Left lobe of liver (tissue), 2 donors: ENCODE measurements around the gene RB1. TPM values are rescaled to one million over a fixed set of nuclear protein-coding genes. Genes with fewer than 3 reads are reported as not detected.
"Not testable (repeated sequence)": the region's sequence is repeated elsewhere in the genome, so short reads cannot be mapped to it uniquely, and the experiment has no call there.

Experiments
- ATAC-seq: fragments of 200-7000 bp; cut with Tn5 transposase; one replicate; pipeline ENCODE4 v1.9.1; 2020; ENCODE audit warnings: mild to moderate bottlenecking, moderate library complexity
- DNase-seq: peaks from one replicate; pipeline ENCODE4 v3.0.0-alpha.2; 2020; ENCODE audit warnings: low spot score
- total RNA-seq: library from RNA; stranded (reverse); gene quantifications from one replicate; pipeline ENCODE4 v1.2.1, GENCODE V29; 2021
- donor health status: DM: no; HTN: no; CAD: no; lungs with moderate emphysema.
- donor health status: DM: no; HTN: yes; CAD: no.

RB1 gene
- total RNA-seq, 1 donor from 2014 or later, result 8.2 TPM

- no peak for ATAC-seq
- DNase-seq, result no peak
Observed at GRCh38 chr13:48296528-48296927, 7.0 kb upstream of the RB1 start.

DNA sequence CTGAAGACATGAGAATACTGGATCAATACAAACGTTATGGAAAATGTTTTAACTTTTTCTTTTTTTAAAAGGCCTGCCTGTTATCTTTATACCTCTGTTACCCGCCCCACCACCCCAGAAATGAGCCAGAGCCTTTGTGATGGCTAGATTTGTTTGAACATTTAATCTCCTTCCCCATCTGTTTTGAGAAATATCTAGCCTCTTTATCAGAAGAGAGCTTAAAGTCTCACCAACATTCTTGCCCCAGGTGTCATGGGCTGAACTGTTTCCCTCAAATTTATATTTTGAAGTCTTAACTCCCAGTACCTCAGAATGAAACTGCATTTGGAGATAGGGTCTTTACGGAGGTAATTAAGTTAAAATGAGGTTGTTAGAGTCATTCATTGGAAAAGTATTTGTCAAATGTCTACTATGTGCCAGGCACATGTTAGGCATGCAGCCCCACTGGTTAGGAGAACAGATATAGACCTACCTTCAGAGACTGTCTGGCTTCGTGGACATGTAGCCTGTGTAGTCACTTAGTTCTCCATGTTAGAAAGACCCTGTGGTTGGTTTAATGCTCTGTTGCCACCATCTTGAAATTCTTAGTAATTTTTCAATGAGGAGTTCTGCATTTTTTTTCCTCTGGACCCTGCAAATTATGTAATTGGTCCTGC is 6.3 kb upstream of the RB1 start:
- ATAC-seq, result no peak
- DNase-seq, result no peak

- no peak for DNase-seq
- no peak for ATAC-seq
Observed at GRCh38 chr13:48299591-48299990, 4.0 kb upstream of the RB1 start.

- ATAC-seq (no peak), DNase-seq (no peak)
Observed at GRCh38 chr13:48302871-48303358, 636 bp upstream of the RB1 start.

DNA sequence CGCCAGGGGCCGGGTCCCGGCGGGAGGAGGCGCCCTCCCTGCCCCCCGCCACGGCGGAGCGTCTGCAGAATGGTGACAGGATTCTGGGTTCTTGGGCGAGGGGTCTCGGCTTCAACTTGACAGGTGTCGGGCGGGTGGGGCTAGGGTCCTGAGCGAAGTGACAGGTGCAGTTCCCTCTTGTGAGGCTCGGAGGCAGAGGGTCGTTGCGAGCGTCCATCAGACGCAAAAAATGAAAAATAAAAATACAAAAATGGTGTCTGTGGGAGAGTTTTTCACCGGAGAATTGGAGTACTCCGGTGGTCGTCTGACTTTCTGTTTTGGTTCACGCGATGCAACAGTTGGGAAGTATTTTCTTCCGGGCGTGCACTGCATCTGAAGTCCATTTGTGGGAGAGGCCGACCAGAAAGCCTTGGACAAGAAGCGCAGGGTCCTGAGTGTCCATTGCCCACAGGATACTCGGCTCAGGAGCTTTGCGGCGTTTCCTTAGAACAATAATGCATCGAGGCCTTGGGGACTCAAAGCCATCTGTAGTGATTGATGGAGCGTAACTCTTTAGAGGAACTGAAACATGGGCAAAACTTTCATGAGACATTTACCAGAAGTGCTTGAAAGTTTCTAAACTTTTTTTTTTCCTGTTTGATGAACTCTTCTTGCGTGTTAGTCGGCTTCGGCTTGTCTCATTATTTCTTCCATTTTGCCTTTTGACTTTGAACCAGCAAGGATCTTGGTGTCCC is 759 bp downstream of the RB1 start:
- ATAC-seq (peak; percentile 38), DNase-seq (no peak)

GRCh38 chr13:48311223-48311622 is 7.7 kb downstream of the RB1 start:
- DNase-seq (no peak), ATAC-seq (no peak)

GRCh38 chr13:48315969-48316650 is 12.6 kb downstream of the RB1 start:
- DNase-seq (no peak), ATAC-seq (no peak)

DNA sequence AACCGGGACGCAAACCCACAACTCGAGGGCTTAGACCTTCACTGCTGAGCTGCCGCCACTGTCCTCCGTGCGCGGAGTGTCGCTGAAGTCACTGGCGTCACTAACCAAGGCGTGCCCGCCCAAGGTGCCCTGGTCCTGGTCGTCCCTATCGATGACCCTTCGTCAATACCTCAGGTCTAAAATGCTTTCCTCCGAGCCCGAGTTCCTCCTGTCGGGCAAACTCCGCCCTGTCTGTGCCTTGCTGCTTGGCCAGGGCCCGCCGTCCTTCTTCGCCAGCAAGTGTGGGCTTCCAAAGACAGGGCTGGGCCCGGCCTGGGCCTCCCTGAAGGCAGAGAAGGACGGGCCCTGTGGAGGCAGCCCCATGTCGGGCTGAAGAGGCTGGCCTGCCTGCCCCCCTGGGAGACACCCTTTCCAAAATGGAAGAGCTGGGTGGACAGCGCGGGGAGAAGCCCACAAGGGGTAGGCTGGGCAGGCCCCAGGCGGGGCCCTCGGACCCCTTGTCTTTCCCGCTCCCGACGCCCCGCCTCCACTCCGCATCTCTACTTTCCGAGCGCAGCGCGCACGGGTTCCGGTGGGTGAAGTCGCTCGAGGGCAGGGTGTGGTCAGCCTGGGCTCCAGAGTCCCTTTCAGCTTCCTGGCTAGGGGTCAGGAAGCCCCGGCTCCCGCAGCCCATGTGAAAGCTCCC is 13.4 kb downstream of the RB1 start:
- DNase-seq (no peak), ATAC-seq (no peak)

DNA sequence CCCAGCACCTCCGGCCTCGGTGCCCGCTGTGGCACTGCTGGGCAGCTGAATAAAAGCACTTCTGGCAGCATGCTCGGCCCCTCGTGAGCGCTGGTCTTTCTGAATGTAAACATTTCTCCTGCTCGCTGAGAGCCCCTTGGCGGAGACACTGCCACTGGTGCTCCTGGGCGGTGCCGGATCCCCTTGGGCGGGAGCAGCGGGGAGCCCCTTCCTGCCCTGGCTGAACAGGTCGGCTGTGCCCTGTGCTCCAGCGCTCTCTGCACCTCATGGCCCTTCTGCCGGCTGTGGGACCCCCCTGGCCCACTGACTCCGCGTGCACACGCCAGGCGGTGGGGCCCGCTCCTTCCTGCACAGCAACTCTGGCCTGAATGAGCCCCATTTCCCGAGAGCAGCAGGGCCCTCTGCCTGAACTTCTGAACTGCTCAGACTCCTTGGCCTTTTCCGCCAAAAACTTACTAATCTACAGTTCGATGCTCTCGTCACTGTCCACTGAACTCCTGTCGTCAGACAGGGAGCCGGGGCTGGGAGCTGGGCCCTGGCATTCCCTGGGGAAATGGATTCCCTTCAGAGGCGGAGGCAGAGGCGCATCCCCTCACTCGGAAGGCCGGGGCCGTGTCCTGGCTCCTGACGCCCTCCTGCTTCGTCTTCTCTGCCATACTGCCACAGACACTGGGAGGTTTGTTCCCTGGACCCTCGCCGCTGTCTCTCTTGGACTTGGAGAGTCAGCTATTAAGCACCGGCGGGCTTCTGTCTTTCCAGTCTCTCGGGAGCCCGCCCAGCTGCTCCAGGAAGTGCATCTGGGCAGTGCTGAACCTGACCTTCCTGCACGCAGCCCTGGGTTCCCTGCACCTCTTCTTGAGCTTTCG is 14.2 kb downstream of the RB1 start:
- ATAC-seq (peak; percentile 33), DNase-seq (no peak)

DNA sequence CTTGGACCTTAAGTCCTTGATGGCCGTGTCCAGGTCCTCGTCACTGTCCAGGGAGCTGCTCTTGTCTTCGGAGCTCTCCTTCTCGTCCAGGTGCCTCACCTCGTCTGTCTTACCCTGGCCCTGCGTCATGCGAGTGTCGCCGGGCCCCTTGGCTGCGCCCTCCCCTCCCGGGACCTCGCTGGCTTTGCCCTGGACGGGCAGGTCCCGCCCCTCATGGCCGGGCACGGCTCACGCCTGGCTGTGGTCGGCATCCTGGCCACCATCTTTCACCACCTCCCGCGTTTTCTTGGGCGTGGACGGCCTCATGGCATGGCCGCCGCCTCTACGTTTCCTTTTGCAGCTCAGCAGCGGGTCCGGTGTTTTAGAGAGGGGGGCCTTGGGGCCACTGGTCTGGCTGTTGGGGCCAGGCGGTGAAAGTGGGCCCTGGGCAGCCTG is 14.8 kb downstream of the RB1 start:
- DNase-seq (no peak), ATAC-seq (peak; percentile 8)

GRCh38 chr13:48318821-48319511 is 15.4 kb downstream of the RB1 start:
- DNase-seq (no peak), ATAC-seq (peak; percentile 23)

- peak; percentile 61 for ATAC-seq
- DNase-seq, result no peak
Observed at GRCh38 chr13:48319531-48320398, 16.2 kb downstream of the RB1 start.

DNA sequence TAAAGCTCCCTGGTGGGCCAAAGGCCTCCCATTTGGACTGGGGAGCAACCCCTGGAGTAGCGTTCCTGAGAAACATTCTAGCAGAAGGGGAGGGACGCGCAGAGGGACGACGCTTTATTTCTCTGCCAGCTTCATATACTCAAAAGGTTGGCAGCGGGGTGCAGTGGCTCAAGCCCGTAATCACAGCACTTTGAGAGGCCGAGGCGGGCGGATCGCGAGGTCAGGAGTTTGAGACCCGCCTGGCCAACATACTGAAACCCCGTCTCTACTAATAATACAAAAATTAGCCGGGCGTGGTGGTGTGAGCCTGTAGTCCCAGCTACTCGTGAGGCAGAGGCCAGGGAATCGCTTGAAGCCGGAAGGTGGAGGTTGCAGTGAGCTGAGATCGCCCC is 16.8 kb downstream of the RB1 start:
- peak; percentile 8 for ATAC-seq
- no peak for DNase-seq

DNA sequence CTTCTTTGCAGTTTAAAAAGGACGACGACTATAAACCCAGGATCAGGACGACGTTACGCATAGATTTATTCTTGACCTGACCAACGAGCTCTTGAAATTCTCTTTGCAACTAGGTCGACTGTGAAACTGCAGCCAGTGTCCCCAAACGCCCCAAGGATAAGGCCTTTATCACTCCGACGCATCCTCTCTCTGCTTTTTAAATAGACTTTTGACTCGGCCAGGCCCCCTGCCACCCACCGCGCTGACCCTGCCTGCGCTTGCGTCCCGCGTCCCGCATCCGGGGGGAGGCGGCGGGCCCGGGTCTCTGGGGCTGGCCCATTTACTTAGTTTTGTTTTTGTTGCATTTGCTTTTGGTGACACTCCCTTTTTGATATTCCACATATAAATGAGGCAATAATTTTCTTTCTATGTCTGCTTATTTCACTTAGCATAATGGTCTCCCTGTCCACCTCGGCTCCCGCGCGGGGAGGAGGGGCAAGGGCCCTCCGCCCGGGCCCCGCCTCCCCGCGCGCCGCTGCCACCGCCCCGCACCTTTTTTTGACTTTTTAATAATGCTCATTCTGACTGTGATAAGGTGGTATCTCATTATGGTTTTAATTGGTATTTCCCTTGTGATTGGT is 17.4 kb downstream of the RB1 start:
- ATAC-seq, result peak; percentile 6

GRCh38 chr13:48322294-48322693 is 18.7 kb downstream of the RB1 start:
- ATAC-seq (no peak), DNase-seq (no peak)

More for the DNA sequence above, 17.4 kb downstream of the RB1 start:
- no peak for DNase-seq

- ATAC-seq (peak; percentile 42), DNase-seq (no peak)
Observed at GRCh38 chr13:48333976-48334375, 30.4 kb downstream of the RB1 start.

DNA sequence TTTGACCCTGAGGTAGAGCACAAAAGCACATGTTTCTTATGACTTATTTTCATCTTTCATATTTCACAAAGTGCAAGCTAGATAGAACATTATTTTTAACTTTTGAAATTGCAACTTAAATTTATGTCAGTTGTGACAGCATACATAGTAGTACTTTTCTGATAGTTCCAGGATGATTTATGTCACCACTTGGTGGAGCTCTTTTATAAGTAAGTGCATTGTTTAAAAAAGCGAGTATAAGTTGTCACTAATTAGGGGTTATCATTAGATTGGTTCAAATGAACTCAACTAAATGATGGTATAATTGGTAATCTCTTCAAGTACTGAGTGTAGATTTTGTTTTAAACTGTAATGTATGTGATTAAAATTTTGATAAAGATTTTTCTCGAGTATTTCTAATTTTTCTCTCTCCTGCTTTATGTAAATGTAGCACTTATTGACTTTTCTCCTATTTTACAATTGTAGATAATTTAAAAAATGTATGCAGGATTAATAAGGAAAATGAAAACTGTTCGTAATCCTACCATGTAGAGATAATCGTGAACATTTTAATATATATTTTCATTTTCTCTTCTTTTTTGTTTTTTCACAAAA is 31.1 kb downstream of the RB1 start:
- DNase-seq, result no peak
- ATAC-seq, result peak; percentile 81

DNA sequence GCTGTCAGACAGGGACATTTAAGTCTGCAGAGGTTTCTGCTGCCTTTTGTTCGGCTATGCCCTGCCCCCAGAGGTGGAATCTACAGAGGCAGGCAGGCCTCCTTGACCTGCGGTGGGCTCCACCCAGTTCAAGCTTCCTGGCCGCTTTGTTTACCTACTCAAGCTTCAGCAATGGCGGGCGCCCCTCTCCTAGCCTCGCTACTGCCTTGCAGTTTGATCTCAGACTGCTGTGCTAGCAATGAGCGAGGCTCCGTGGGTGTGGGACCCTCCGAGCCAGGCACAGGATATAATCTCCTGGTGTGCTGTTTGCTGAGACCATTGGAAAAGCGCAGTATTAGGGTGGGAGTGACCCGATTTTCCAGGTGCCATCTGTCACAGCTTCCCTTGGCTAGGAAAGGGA is 35.6 kb downstream of the RB1 start:
- not testable (repeated sequence) for DNase-seq

More for the DNA sequence above, 35.6 kb downstream of the RB1 start:
- not testable (repeated sequence) for ATAC-seq
